ENCODE data around the gene FAM78A.

DNA sequence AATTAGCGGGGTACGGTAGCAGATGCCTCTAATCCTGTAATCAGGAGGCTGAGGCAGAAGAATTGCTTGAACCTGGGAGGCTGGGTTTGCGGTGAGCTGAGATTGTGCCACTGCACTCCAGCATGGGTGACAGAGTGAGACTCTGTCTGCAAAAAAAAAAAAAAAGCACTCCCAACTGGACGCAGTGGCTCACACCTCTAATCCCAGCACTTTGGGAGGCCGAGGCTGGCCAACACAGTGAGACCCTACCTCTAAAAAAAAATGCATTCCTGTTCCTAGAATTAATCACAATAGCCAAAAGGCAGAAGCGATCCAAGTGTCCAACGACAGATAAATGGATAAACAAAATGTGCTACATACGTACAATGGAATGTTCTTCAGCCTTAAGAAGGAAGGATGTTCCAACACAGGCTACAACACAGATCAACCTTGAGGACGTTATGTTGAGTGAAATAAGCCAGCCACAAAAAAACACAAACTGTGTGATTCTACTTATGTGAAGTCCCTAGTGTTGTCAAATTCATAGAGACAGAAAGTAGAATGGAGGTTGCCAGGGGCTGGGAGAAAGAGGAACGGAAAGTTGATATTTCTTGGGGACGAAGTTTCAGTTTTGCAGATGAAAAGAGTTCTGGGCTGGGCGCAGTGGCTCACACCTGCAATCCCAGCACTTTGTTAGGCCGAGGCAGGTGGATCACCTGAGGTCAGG lies 13.8 kb downstream of the FAM78A start:
- TF ChIP-seq, protein P1, sequence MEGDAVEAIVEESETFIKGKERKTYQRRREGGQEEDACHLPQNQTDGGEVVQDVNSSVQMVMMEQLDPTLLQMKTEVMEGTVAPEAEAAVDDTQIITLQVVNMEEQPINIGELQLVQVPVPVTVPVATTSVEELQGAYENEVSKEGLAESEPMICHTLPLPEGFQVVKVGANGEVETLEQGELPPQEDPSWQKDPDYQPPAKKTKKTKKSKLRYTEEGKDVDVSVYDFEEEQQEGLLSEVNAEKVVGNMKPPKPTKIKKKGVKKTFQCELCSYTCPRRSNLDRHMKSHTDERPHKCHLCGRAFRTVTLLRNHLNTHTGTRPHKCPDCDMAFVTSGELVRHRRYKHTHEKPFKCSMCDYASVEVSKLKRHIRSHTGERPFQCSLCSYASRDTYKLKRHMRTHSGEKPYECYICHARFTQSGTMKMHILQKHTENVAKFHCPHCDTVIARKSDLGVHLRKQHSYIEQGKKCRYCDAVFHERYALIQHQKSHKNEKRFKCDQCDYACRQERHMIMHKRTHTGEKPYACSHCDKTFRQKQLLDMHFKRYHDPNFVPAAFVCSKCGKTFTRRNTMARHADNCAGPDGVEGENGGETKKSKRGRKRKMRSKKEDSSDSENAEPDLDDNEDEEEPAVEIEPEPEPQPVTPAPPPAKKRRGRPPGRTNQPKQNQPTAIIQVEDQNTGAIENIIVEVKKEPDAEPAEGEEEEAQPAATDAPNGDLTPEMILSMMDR (conservative IDR thresholded peaks at IDR 0.05), result no peak
- no peak for TF ChIP-seq ZFX (IDR thresholded peaks at IDR 0.05)
